ENCODE results near the gene NCF2.

NCF2 gene

GRCh38 chr1:183604038-183604808, 14.0 kb upstream of the NCF2 start:
- TF ChIP-seq EZH2phosphoT487 (conservative IDR thresholded peaks at IDR 0.05; ENCODE audit: low read length) = no peak
- TF ChIP-seq, protein P1, sequence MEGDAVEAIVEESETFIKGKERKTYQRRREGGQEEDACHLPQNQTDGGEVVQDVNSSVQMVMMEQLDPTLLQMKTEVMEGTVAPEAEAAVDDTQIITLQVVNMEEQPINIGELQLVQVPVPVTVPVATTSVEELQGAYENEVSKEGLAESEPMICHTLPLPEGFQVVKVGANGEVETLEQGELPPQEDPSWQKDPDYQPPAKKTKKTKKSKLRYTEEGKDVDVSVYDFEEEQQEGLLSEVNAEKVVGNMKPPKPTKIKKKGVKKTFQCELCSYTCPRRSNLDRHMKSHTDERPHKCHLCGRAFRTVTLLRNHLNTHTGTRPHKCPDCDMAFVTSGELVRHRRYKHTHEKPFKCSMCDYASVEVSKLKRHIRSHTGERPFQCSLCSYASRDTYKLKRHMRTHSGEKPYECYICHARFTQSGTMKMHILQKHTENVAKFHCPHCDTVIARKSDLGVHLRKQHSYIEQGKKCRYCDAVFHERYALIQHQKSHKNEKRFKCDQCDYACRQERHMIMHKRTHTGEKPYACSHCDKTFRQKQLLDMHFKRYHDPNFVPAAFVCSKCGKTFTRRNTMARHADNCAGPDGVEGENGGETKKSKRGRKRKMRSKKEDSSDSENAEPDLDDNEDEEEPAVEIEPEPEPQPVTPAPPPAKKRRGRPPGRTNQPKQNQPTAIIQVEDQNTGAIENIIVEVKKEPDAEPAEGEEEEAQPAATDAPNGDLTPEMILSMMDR (IDR thresholded peaks at IDR 0.05; ENCODE audit: insufficient read depth, low read length, poor library complexity, severe bottlenecking) = no peak
- H3K9me3 ChIP-seq (ENCODE audit: insufficient read depth, low read length) = no peaks in the 10 kb centered on the region
- no peak overlapping the region for H3K9ac ChIP-seq (ENCODE audit: low read length)
- no peaks in the 10 kb centered on the region for H4K20me1 ChIP-seq (ENCODE audit: low read depth, low read length)
- H2AFZ ChIP-seq (ENCODE audit: low read depth, low read length, severe bottlenecking) = no peak overlapping the region
- no peaks in the 10 kb centered on the region for H3K79me2 ChIP-seq (ENCODE audit: insufficient read depth, low read length)
- no peaks in the 10 kb centered on the region for H3F3A ChIP-seq (ENCODE audit: insufficient read depth)
- no peak overlapping the region for H3K4me3 ChIP-seq (ENCODE audit: insufficient read depth, low read length, poor library complexity, severe bottlenecking)
- H3K27me3 ChIP-seq (ENCODE audit: low read length) = no peaks in the 10 kb centered on the region
- no peaks in the 10 kb centered on the region for H3K9me2 ChIP-seq (replicated peaks; ENCODE audit: insufficient read depth, low read length)
- H3K4me2 ChIP-seq (ENCODE audit: low read depth, low read length, poor library complexity, severe bottlenecking) = no peak overlapping the region
- no peaks in the 10 kb centered on the region for H3K36me3 ChIP-seq (ENCODE audit: low read length)
- H3K27ac ChIP-seq (ENCODE audit: low read depth, low read length) = no peak overlapping the region

GRCh38 chr1:183602510-183602909, 12.3 kb upstream of the NCF2 start:
- Histone ChIP-seq H4K20me1 (ENCODE audit: low read depth, low read length) (no peaks in the 10 kb centered on the region), H3K4me2 (ENCODE audit: low read depth, low read length, poor library complexity, severe bottlenecking) (no peak overlapping the region), H3K27ac (ENCODE audit: low read depth, low read length) (no peak overlapping the region), H3K27me3 (ENCODE audit: low read length) (no peaks in the 10 kb centered on the region), H3K79me2 (ENCODE audit: insufficient read depth, low read length) (no peaks in the 10 kb centered on the region), H3K9ac (ENCODE audit: low read length) (no peak overlapping the region), H2AFZ (ENCODE audit: low read depth, low read length, severe bottlenecking) (no peak overlapping the region), H3F3A (ENCODE audit: insufficient read depth) (no peaks in the 10 kb centered on the region), H3K9me3 (ENCODE audit: insufficient read depth, low read length) (no peaks in the 10 kb centered on the region), H3K4me3 (ENCODE audit: insufficient read depth, low read length, poor library complexity, severe bottlenecking) (no peak overlapping the region), H3K9me2 (replicated peaks; ENCODE audit: insufficient read depth, low read length) (no peaks in the 10 kb centered on the region), H3K36me3 (ENCODE audit: low read length) (no peaks in the 10 kb centered on the region)
- no peak for TF ChIP-seq EZH2phosphoT487 (conservative IDR thresholded peaks at IDR 0.05; ENCODE audit: low read length)
- TF ChIP-seq, protein P1 (IDR thresholded peaks at IDR 0.05; ENCODE audit: insufficient read depth, low read length, poor library complexity, severe bottlenecking) = no peak

GRCh38 chr1:183600634-183601033, 10.4 kb upstream of the NCF2 start:
- Histone ChIP-seq H3K27ac (ENCODE audit: low read depth, low read length) (no peak overlapping the region), H3K4me2 (ENCODE audit: low read depth, low read length, poor library complexity, severe bottlenecking) (no peak overlapping the region)

More at GRCh38 chr1:183600634-183601033, 10.4 kb upstream of the NCF2 start:
- Histone ChIP-seq H2AFZ (ENCODE audit: low read depth, low read length, severe bottlenecking) (no peak overlapping the region), H3K9me2 (replicated peaks; ENCODE audit: insufficient read depth, low read length) (no peaks in the 10 kb centered on the region), H3K4me3 (ENCODE audit: insufficient read depth, low read length, poor library complexity, severe bottlenecking) (no peak overlapping the region), H4K20me1 (ENCODE audit: low read depth, low read length) (no peaks in the 10 kb centered on the region), H3K79me2 (ENCODE audit: insufficient read depth, low read length) (no peaks in the 10 kb centered on the region), H3K27me3 (ENCODE audit: low read length) (no peaks in the 10 kb centered on the region), H3F3A (ENCODE audit: insufficient read depth) (no peaks in the 10 kb centered on the region), H3K36me3 (ENCODE audit: low read length) (no peaks in the 10 kb centered on the region), H3K9ac (ENCODE audit: low read length) (no peak overlapping the region), H3K9me3 (ENCODE audit: insufficient read depth, low read length) (no peaks in the 10 kb centered on the region)
- no peak for TF ChIP-seq EZH2phosphoT487 (conservative IDR thresholded peaks at IDR 0.05; ENCODE audit: low read length)
- TF ChIP-seq, protein P1 (IDR thresholded peaks at IDR 0.05; ENCODE audit: insufficient read depth, low read length, poor library complexity, severe bottlenecking) = no peak

All from SU-DHL-6 (cell line).